Measurements from ENCODE around the gene CERK. TPM values are rescaled to one million over a fixed set of nuclear protein-coding genes. Genes with fewer than 3 reads are reported as not detected.

The CERK gene
- total RNA-seq, 2 experiments from 2014 or later = 41.8 to 47.1 TPM

DNA sequence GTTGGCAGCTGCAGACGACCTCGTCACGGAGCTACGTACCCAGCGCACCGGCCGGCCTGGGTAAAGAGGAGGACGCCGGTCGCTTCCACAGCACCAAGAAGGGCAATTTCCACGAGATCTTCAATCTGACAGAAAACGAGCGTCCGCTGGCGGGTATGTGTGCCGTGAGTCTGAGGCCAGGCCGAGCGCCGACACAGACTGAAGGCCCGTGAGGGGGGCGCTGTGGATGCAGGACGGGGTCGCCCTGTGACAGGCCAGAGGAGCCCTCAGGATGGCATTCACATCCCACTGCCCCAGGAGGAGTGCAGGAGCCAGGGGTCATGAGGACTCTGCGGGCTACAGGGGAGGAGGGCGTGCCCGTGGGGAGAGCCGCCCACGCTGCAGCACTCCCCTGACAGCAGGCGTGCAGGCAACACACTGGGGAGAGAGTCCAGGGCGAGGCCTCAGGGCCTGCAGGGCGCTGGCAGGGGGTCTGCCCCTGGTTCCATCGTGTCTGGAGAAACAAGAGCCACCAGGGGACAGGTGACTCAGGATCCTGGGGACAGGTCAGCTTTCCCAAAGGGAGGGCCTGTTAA is 64.3 kb downstream of the CERK start:
- DNase-seq = no peak
- H3K27ac Mint-ChIP-seq = peak overlapping the region; percentile 96
- H3K4me3 Mint-ChIP-seq = peak overlapping the region; percentile 80
- H3K36me3 Mint-ChIP-seq (ENCODE audit: low read depth) = peaks cover 3% of the 10 kb centered on the region
- POLR2A ChIA-PET = no interaction called here
- H3K9me3 Mint-ChIP-seq = no peaks in the 10 kb centered on the region
- H3K27me3 Mint-ChIP-seq = no peaks in the 10 kb centered on the region
- CTCF ChIA-PET = interaction anchor here (1.1 to 1.2 kb wide), 2 partner anchors 110 to 115 kb away, joined by 3 to 6 read pairs; no protein-coding TSS in a partner anchor
- H3K4me1 Mint-ChIP-seq = peaks cover 27% of the 10 kb centered on the region

DNA sequence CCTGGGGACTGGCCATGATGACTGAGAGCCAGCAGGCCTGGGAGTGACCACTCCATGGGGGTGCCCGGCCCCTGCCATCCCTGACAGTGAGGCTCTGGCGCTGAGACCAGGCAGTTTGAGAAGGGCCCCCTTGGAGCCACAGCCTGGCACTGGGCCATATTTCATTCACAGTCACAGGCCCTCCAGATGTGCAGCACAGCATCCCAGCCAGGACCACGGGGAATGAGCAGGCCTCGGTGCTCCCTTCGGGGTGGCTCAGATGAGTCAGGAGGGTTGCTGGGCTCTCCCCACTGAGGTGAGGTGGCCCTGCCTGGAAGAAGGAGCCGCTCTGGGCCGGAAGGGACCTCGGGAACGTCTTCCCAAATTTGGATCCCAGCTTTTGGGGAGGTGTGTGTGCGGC is 64.8 kb downstream of the CERK start:
- Mint-ChIP-seq H3K27me3 (no peaks in the 10 kb centered on the region), H3K4me1 (peaks cover 27% of the 10 kb centered on the region), H3K36me3 (ENCODE audit: low read depth) (peaks cover 3% of the 10 kb centered on the region), H3K9me3 (no peaks in the 10 kb centered on the region), H3K27ac (peak overlapping the region; percentile 96), H3K4me3 (peak overlapping the region; percentile 80)
- POLR2A ChIA-PET = no interaction called here
- CTCF ChIA-PET = interaction anchor here (1.2 to 2.3 kb wide), 2 partner anchors 110 to 115 kb away, joined by 3 to 12 read pairs; no protein-coding TSS in a partner anchor
- DNase-seq = no peak

DNA sequence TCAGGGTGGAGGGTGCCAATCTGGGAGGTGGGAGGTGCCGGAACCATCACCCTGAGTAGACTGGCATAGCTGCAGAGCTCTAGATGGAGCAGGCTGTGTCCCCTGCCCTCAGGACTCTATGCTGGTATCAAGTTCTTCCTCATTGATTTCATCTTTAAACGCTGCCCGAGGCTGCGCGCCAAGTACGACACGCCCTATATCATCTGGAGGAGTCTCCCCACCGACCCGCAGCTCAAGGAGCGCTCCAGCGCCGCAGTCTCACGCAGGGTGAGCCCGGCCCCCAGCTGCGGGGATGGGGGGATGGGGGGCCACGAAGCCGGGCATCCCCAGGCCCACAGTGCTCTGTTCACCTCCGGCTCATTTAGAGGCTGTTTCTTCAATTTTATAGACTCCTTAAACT is 65.3 kb downstream of the CERK start:
- ChIA-PET CTCF (interaction anchor here (2.3 kb wide), 1 partner anchor 109 kb away, joined by 12 read pairs; no protein-coding TSS in a partner anchor), POLR2A (no interaction called here)
- H3K4me1 Mint-ChIP-seq = peaks cover 27% of the 10 kb centered on the region
- peak overlapping the region; percentile 57 for H3K27ac Mint-ChIP-seq
- H3K36me3 Mint-ChIP-seq (ENCODE audit: low read depth) = peaks cover 3% of the 10 kb centered on the region
- H3K9me3 Mint-ChIP-seq = no peaks in the 10 kb centered on the region
- no peaks in the 10 kb centered on the region for H3K27me3 Mint-ChIP-seq
- H3K4me3 Mint-ChIP-seq = no peak overlapping the region
- no peak for DNase-seq

DNA sequence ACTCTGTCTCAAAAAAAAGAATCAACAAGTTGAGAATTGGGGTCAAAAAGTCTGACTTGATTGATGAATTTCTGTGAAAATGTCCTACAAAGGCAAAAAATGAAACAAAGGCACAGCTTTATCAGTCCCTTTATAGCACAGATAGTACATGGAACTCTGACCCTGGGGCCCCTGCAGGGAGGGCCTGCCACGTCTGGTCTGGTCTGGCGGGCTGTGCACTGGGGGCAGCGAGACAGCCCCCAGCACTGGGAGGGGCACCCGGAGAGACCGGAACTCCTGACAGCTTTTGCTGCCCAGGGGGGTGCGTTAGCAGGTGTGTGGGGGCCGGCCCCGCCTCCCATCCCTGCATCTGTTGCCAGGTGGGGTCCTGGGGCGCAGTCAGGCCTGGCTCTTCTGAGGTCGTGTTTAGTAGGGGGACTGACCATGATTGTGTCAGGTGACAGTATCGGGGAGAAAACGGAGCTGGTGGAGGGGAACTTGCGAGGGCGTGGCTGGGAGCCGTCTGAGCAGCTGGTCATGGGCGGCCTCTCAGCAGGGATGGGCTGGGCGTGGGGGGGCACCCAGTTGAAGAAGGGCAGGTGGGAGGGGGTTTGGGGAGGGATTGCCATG is 66.1 kb downstream of the CERK start:
- CTCF ChIA-PET = interaction anchor here (0.6 to 2.3 kb wide), 2 partner anchors 74 to 109 kb away, joined by 3 to 12 read pairs; no protein-coding TSS in a partner anchor
- Mint-ChIP-seq H3K27ac (no peak overlapping the region), H3K9me3 (no peaks in the 10 kb centered on the region), H3K27me3 (no peaks in the 10 kb centered on the region), H3K4me3 (no peak overlapping the region), H3K4me1 (peaks cover 27% of the 10 kb centered on the region), H3K36me3 (ENCODE audit: low read depth) (peaks cover 3% of the 10 kb centered on the region)
- POLR2A ChIA-PET = interaction anchor here (0.6 kb wide), 1 partner anchor 30 kb away, joined by 6 read pairs; no protein-coding TSS in a partner anchor
- DNase-seq = no peak

DNA sequence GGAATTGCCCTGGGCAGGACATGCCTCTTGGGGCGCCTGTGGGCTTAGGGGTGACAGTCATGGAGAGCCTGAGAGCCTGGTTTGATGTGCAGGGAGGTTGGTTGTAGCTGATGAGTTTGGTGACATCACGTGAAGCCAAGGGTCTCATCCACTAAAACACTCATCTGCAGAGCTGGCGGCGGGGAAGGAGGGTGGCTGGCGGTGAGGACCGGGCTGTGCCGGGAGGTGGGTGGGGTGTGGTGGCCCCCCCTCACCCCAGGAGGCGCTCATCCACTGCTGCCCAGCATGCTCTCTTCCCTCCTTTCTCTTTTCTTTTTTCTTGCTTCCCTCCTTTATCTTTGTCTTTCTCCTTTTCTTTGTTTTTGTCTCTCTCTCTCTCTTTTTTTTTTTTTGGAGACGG is 68.9 kb downstream of the CERK start:
- Mint-ChIP-seq H3K4me1 (peaks cover 18% of the 10 kb centered on the region), H3K9me3 (no peaks in the 10 kb centered on the region), H3K27ac (no peak overlapping the region), H3K27me3 (no peaks in the 10 kb centered on the region), H3K4me3 (no peak overlapping the region), H3K36me3 (ENCODE audit: low read depth) (peaks cover 2% of the 10 kb centered on the region)
- ChIA-PET CTCF (interaction anchor here (0.6 to 1.5 kb wide), 4 partner anchors 9 to 1671 kb away, joined by 3 to 5 read pairs (median 4); no protein-coding TSS in a partner anchor), POLR2A (no interaction called here)
- no peak for DNase-seq

DNA sequence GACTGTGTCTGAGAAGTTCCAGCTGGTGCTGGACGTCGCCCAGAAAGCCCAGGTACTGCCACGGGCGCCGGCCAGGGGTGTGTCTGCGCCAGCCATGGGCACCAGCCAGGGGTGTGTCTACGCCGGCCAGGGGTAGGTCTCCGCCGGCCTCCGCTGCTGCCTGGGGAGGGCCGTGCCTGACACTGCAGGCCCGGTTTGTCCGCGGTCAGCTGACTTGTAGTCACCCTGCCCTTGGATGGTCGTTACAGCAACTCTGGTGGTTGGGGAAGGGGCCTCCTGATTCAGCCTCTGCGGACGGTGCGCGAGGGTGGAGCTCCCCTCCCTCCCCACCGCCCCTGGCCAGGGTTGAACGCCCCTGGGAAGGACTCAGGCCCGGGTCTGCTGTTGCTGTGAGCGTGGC is 69.9 kb downstream of the CERK start:
- ChIA-PET CTCF (no interaction called here), POLR2A (no interaction called here)
- H3K27me3 Mint-ChIP-seq = no peaks in the 10 kb centered on the region
- H3K4me3 Mint-ChIP-seq = no peak overlapping the region
- no peak overlapping the region for H3K27ac Mint-ChIP-seq
- H3K9me3 Mint-ChIP-seq = no peaks in the 10 kb centered on the region
- H3K4me1 Mint-ChIP-seq = peaks cover 7% of the 10 kb centered on the region
- H3K36me3 Mint-ChIP-seq (ENCODE audit: low read depth) = peaks cover 2% of the 10 kb centered on the region
- DNase-seq = no peak

DNA sequence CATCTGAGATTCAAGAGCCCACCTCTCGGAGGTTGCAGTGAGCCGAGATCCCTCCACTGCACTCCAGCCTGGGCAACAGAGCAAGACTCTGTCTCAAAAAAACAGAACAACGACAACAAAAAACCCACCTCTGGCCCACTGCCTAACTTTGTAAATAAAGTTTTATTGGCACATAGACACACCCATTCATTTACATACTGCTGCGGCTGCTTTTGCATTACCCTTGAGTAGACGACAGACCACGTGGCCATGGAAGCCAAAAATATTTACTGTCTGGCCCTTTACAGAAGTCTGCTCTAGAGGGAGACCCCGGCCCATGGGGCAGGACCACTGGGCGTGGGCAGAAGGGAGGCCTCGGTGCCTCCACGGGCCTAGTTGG is 70.8 kb downstream of the CERK start:
- Mint-ChIP-seq H3K27me3 (no peaks in the 10 kb centered on the region), H3K4me1 (peaks cover under 1% of the 10 kb centered on the region), H3K27ac (no peak overlapping the region), H3K4me3 (no peak overlapping the region), H3K9me3 (no peaks in the 10 kb centered on the region), H3K36me3 (ENCODE audit: low read depth) (peaks cover 2% of the 10 kb centered on the region)
- no peak for DNase-seq
- ChIA-PET CTCF (no interaction called here), POLR2A (no interaction called here)

DNA sequence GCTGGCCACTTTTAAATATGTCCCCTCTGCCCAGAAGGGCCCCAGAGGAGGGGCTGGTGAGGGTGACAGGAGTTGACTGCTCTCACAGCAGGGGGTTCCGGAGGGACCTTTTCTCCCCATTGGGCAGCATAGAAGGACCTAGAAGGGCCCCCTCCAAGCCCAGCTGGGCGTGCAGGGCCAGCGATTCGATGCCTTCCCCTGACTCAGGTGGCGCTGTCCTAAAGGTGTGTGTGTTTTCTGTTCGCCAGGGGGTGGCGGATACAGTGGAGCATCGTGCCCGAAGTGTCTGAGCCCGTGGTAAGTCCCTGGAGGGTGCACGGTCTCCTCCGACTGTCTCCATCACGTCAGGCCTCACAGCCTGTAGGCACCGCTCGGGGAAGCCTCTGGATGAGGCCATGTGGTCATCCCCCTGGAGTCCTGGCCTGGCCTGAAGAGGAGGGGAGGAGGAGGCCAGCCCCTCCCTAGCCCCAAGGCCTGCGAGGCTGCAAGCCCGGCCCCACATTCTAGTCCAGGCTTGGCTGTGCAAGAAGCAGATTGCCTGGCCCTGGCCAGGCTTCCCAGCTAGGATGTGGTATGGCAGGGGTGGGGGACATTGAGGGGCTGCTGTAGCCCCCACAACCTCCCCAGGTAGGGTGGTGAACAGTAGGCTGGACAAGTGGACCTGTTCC is 71.3 kb downstream of the CERK start:
- CTCF ChIA-PET = no interaction called here
- Mint-ChIP-seq H3K27ac (no peak overlapping the region), H3K9me3 (no peaks in the 10 kb centered on the region), H3K27me3 (no peaks in the 10 kb centered on the region), H3K4me1 (no peaks in the 10 kb centered on the region), H3K4me3 (no peak overlapping the region), H3K36me3 (ENCODE audit: low read depth) (peaks cover 2% of the 10 kb centered on the region)
- no peak for DNase-seq
- POLR2A ChIA-PET = no interaction called here

DNA sequence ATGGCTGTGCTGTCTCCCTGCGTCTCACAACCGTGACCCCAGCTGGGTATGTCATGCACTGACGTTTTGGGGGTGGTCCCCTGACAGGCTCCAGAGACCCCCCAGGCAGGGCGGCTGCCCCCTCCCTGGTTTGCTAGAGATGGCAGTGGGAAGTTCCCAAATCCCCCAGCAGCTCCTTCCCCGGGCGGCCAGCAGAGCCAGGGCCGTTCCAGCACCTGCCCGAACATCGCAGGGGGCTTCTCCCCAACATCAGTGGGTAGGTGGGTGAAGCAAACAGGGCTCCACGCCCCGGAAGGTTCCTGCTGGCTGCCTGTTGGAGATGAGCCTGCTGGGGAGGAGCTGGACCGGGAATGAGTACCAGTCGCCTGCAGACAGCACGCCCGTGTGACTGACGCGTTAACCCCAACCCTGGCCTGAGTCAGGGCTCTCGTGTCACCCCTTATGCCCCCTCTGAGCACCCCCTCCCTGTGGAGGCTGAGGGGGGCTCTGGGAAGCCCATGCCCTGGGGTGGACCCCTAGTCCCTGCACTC is 72.2 kb downstream of the CERK start:
- DNase-seq = no peak
- CTCF ChIA-PET = no interaction called here
- peaks cover 2% of the 10 kb centered on the region for H3K36me3 Mint-ChIP-seq (ENCODE audit: low read depth)
- no peaks in the 10 kb centered on the region for H3K9me3 Mint-ChIP-seq
- no peaks in the 10 kb centered on the region for H3K27me3 Mint-ChIP-seq
- H3K4me3 Mint-ChIP-seq = no peak overlapping the region
- POLR2A ChIA-PET = no interaction called here
- no peak overlapping the region for H3K27ac Mint-ChIP-seq
- peaks cover 4% of the 10 kb centered on the region for H3K4me1 Mint-ChIP-seq

DNA sequence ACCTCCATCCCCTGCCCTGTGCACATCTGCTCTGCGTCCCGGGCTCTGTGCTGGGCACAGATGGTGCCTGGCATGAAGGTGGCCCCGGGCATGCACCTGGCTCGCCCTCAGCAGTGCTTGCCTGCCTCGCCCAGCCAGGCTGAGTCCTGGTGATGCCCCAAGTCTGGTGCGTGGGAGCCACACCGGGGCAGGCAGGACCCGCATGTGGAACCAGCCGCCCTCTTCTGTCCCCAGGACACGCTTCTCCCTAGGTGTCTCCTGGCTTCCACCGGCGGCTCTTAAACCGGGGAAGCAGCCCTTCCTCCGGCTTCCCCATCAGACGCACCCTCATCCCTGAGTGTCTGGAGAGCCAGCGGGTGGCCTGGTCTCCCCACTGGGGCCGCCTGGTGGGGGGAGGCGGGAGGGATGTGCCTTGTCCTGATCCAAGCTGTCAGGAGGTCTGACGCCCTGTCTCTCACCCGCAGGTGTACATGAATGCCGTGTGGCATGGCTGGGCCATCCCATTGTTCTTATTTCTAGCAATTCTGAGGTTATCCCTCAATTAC is 72.8 kb downstream of the CERK start:
- Mint-ChIP-seq H3K4me1 (peaks cover 10% of the 10 kb centered on the region), H3K9me3 (no peaks in the 10 kb centered on the region), H3K27ac (no peak overlapping the region), H3K27me3 (no peaks in the 10 kb centered on the region), H3K36me3 (ENCODE audit: low read depth) (peaks cover 2% of the 10 kb centered on the region), H3K4me3 (no peak overlapping the region)
- ChIA-PET POLR2A (no interaction called here), CTCF (no interaction called here)
- DNase-seq = no peak

DNA sequence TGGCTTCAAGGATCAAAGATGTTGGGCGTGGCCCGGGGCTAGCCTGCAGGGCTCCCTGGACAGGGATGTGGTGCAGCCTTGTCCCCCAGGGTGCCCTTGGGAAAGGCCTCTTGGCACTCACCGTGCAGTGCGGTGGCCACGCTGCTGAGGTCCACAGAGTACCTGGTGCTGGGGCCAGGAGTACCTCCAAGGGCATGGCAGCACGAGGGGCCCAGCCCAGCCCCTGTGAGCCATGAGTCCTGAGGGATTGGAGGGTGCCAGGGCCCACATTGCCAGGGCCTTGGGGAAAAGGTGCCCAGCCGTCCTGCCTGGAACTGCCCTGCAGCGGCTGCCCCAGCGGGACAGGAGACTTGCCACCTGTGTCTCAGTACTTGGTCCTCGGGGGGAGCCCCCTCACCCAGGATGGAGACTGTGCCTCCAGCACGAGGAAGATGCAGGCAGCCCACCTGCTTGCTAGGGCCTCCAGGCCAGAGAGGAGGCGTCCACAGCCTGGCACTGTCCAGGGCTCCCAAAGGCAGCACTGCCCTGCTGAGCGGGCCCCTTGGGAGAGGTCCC is 73.7 kb downstream of the CERK start:
- DNase-seq = no peak
- ChIA-PET CTCF (no interaction called here), POLR2A (no interaction called here)
- no peaks in the 10 kb centered on the region for H3K9me3 Mint-ChIP-seq
- no peak overlapping the region for H3K27ac Mint-ChIP-seq
- H3K4me3 Mint-ChIP-seq = no peak overlapping the region
- no peaks in the 10 kb centered on the region for H3K36me3 Mint-ChIP-seq (ENCODE audit: low read depth)
- peaks cover 15% of the 10 kb centered on the region for H3K4me1 Mint-ChIP-seq
- H3K27me3 Mint-ChIP-seq = no peaks in the 10 kb centered on the region

DNA sequence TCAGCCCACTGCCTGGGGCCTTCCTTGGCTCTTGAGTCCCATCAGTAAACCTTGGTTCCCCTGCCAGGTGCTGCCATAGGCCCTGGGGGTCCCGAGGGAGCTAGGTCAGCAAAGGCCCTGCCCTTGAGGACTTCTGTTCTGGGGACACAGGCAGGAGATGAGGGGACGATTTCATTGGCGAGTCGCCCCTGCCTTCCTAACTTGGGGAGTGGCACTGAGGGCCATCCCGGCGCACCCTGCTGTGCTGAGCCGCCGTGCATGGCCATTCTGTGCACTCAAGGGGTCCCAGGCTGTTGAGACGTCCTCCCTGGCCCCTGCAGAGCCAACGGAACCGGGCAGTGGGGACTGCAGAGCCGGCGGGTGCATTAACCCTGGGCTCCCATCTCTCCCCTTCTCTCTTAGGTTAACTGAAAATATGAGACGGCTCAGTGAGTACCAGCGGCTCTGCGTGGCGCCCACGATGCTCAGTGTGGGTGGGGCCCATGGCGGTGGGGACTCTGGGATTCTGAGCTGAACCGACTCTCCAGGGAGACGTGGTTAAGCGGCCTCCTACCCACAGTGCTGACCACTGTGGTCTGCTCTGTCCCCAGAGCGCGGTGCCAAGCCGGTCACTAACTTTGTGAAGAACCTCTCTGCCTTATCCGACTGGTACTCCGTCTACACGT is 74.5 kb downstream of the CERK start:
- Mint-ChIP-seq H3K36me3 (ENCODE audit: low read depth) (no peaks in the 10 kb centered on the region), H3K4me3 (no peak overlapping the region), H3K4me1 (peaks cover 15% of the 10 kb centered on the region), H3K27ac (no peak overlapping the region), H3K9me3 (no peaks in the 10 kb centered on the region), H3K27me3 (no peaks in the 10 kb centered on the region)
- ChIA-PET POLR2A (no interaction called here), CTCF (no interaction called here)
- DNase-seq = no peak

All from activated CD4-positive, alpha-beta T cell treated with anti-CD3 and anti-CD28 coated beads, Interleukin-2, amount 10 ng/mL, durations not matched to agents 7 days and 5 days (primary cell).